Spleen (tissue), 11 donors: ENCODE results near the gene MGST2. TPM values are rescaled to one million over a fixed set of nuclear protein-coding genes. Genes with fewer than 3 reads are reported as not detected.

Experiments
- DNase-seq: peaks from one replicate; pipeline ENCODE4 v3.0.0-alpha.2; 2020
- H3K27ac ChIP-seq, 8 donors: fragments of 200-600 bp; sonication (generic) in 7 of 8; 1 replicate in 4 of 8; 2 replicates in 4 of 8; pipeline versions ENCODE4 v1.5.0 to v1.8.0; 2016 to 2021; ENCODE audit warnings: inconsistent platforms in 4 of 8, mild to moderate bottlenecking in 4 of 8, moderate library complexity in 1 of 8
- H3K27me3 ChIP-seq, 7 donors: fragments of 200-600 bp; sonication (generic) in 6 of 7; replicated peaks in 1 of 7; 1 replicate in 4 of 7; 2 replicates in 3 of 7; pipeline versions ENCODE4 v1.5.0 to v1.8.0; 2016 to 2021; ENCODE audit warnings: inconsistent platforms in 3 of 7, mild to moderate bottlenecking in 1 of 7
- H3K36me3 ChIP-seq, 6 donors: fragments of 200-600 bp; sonication (generic) in 5 of 6; 1 replicate in 4 of 6; 2 replicates in 2 of 6; pipeline versions ENCODE4 v1.5.0 to v1.8.0; 2016 to 2021; ENCODE audit warnings: inconsistent platforms in 2 of 6
- H3K4me1 ChIP-seq, 6 donors: fragments of 200-600 bp; sonication (generic) in 5 of 6; 1 replicate in 3 of 6; 2 replicates in 3 of 6; pipeline versions ENCODE4 v1.5.0 to v1.8.0; 2016 to 2021; ENCODE audit warnings: inconsistent platforms in 3 of 6
- H3K4me3 ChIP-seq, 8 donors: fragments of 200-600 bp; sonication (generic) in 7 of 8; 1 replicate in 4 of 8; 2 replicates in 4 of 8; pipeline versions ENCODE4 v1.5.0 to v1.8.0; 2016 to 2021; ENCODE audit warnings: inconsistent platforms in 4 of 8, mild to moderate bottlenecking in 4 of 8, moderate library complexity in 2 of 8
- H3K9me3 ChIP-seq, 8 donors: fragments of 200-600 bp; sonication (generic) in 7 of 8; 1 replicate in 4 of 8; 2 replicates in 4 of 8; pipeline versions ENCODE4 v1.5.0 to v1.8.0; 2016 to 2021; ENCODE audit warnings: inconsistent platforms in 4 of 8
- POLR2A ChIP-seq, 3 donors: fragments of 450-650 bp; IDR thresholded peaks; one replicate each; pipeline ENCODE4 v1.5.1; 2017; ENCODE audit warnings: antibody characterized with exemption in 3 of 3, mild to moderate bottlenecking in 1 of 3
- POLR2AphosphoS5 ChIP-seq, 3 donors: sonication (generic); formaldehyde crosslinking; IDR thresholded peaks; one replicate each; pipeline ENCODE4 v1.5.1; 2017; ENCODE audit warnings: antibody characterized with exemption in 3 of 3
- WGBS, 5 donors: extraction: QIAGEN DNeasy Blood & Tissue Kit in 3 of 5; methylation state at CpG; one replicate each; pipeline versions ENCODE4 v1.1.5 to v1.1.7; 2013 to 2018; 5-methylcytosine and 5-hydroxymethylcytosine counted together
- intact Hi-C: fragments of 100-400 bp; cut with DNase I; formaldehyde crosslinking; loops from one replicate; pipeline ENCODE4 v1.15.0; 2023; ENCODE audit warnings: low total_unique reads
- polyA plus RNA-seq, 3 donors: library from polyadenylated mRNA; stranded (reverse); fragments of 200-250 nt; gene quantifications; one replicate each; pipeline ENCODE4 v1.2.1, GENCODE V29; 2013
- total RNA-seq, 7 donors: library from RNA; depleted of rRNA in 3 of 7; stranded (reverse); fragments of >200 nt in 3 of 7; fragmentation: NEBNext Ultra II Directional in 4 of 7; extraction: Animal tissue kit (Norgen Biotek cat#: 25700) in 4 of 7; gene quantifications; one replicate each; pipeline versions ENCODE4 v1.1.0 to v1.2.1, GENCODE V29; 2016 to 2021
- TF ChIP-seq, protein P1 (sequence below), 11 experiments: fragments of 200-600 bp in 7 of 11; fragments of 450-650 bp in 4 of 11; sonication (generic) in 4 of 11; IDR thresholded peaks in 8 of 11; conservative IDR thresholded peaks in 3 of 11; 1 replicate in 7 of 11; 2 replicates in 4 of 11; pipeline versions ENCODE4 v1.4.0 to v1.8.0; 2016 to 2021; ENCODE audit warnings: antibody characterized with exemption in 11 of 11, inconsistent platforms in 4 of 11, mild to moderate bottlenecking in 1 of 11
- donor health status: healthy with polysubstance abuse.
- donor health status: DM: no; HTN: no; CAD: no; lungs with moderate emphysema.
- donor health status: DM: no; HTN: no; CAD: no.
- donor health status: Bipolar disorder and iron deficiency.
- donor health status: healthy.
- donor health status: DM: no; HTN: no; CAD: no.
- donor health status: DM: yes; HTN: yes; CAD: no.

Gene MGST2
- total and polyA plus RNA-seq, 10 donors: 26.9 to 114 (median 59.6) TPM

- H3K4me3 ChIP-seq: no peak overlapping the region
- H3K27ac ChIP-seq: no peak overlapping the region
- no peak for TF ChIP-seq POLR2AphosphoS5 (IDR thresholded peaks at IDR 0.05)
- 78 to 92% (median 83%) methylated on average over 4 of the region's 4 CpGs for WGBS, 5 donors
- no peaks in the 10 kb centered on the region for H3K27me3 ChIP-seq
- H3K36me3 ChIP-seq: no peaks in the 10 kb centered on the region
- intact Hi-C loops: loop anchor here (10.0 kb wide), 1 partner anchor 620 kb away; no protein-coding TSS in a partner anchor
- peaks cover 6 to 29% (median 19%) of the 10 kb centered on the region in 6 donors for H3K4me1 ChIP-seq
- H3K9me3 ChIP-seq: no peaks in the 10 kb centered on the region
- no peak for DNase-seq
These were observed 11.1 kb upstream of the MGST2 start for GRCh38 chr4:139654516-139654915.

DNA sequence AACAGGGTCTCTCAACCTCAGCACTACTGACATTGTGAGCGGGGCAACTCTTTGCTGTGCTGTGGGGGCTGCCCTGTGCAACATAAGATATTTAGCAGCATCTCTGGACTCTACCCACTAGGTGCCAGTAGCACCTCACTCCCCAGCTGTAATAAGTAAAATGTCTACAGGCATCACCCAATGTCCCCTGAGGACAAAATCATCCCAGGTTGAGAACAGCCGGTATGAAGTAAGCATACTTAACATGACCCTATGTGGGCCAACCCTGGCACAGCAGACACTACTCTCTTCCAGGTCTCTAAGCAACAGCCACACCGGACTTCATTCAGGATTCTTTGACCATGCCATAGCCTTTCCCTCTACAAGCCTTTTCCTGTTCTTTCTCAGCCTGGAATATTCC lies 10.5 kb upstream of the MGST2 start:
- Histone ChIP-seq H3K36me3 (no peaks in the 10 kb centered on the region), H3K27ac (no peak overlapping the region), H3K27me3 (no peaks in the 10 kb centered on the region), H3K9me3 (no peaks in the 10 kb centered on the region), H3K4me3 (no peak overlapping the region), H3K4me1 (peaks cover 6 to 35% (median 21%) of the 10 kb centered on the region in 6 donors)
- TF ChIP-seq, protein P1, sequence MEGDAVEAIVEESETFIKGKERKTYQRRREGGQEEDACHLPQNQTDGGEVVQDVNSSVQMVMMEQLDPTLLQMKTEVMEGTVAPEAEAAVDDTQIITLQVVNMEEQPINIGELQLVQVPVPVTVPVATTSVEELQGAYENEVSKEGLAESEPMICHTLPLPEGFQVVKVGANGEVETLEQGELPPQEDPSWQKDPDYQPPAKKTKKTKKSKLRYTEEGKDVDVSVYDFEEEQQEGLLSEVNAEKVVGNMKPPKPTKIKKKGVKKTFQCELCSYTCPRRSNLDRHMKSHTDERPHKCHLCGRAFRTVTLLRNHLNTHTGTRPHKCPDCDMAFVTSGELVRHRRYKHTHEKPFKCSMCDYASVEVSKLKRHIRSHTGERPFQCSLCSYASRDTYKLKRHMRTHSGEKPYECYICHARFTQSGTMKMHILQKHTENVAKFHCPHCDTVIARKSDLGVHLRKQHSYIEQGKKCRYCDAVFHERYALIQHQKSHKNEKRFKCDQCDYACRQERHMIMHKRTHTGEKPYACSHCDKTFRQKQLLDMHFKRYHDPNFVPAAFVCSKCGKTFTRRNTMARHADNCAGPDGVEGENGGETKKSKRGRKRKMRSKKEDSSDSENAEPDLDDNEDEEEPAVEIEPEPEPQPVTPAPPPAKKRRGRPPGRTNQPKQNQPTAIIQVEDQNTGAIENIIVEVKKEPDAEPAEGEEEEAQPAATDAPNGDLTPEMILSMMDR (IDR thresholded peaks at IDR 0.05 in 8 of 11, conservative IDR thresholded peaks at IDR 0.05 in 3 of 11): peak in 4 of 11 experiments; percentile 21 to 30 (median 24)
- no peak for TF ChIP-seq POLR2AphosphoS5 (IDR thresholded peaks at IDR 0.05)
- DNase-seq: no peak
- intact Hi-C loops: loop anchor here (10.0 kb wide), 1 partner anchor 620 kb away; no protein-coding TSS in a partner anchor
- WGBS, 5 donors: 54 to 80% (median 68%) methylated on average over 3 of the region's 3 CpGs

DNA sequence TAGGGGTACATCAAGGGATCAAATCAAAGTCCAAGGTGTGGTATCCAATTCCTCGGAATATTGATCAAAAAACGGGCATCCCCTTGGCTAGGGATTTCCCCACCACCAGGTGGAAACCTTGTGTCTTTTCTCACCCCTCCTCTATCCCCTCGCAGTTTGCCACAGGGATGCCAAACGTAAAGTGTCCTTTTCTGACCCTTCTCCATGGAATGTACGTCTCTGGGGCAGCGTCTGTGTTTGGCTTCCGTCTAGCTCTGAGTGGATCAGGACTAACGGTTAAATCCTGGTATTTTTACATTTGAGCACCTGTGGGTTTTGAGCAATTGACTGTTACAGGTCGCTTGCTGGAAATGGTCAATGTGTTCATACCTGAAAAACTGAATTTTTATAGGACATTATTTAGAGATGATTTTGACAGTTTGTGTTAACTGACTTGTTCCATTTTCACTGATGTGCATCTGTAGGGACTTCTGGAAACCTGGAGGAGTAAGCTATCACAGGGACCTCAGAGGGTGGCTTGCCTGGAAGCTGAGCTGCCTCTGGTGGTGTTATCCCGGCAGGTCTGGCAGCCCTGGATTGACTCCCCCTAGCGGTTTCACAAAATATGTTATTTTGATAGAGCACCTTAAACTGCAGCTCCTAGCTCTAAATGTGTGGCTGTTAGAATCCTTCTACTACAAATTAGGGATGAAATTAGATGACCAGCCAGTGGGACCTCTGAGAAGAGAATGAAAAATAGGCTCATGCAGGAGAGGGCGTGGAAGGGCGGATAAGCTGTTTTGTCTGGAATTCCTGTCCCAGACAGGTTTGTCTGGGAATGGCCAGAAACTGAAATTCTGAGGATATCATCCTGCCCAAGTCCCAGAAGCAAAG lies 8.8 kb upstream of the MGST2 start:
- 43 to 54% (median 47%) methylated on average over 13 of the region's 13 CpGs for WGBS, 5 donors
- Histone ChIP-seq H3K9me3 (no peaks in the 10 kb centered on the region), H3K27ac (peak overlapping the region in 5 of 8 donors; percentile 54 to 84 (median 69)), H3K4me1 (peaks cover 7 to 44% (median 24%) of the 10 kb centered on the region in 6 donors), H3K36me3 (no peaks in the 10 kb centered on the region), H3K27me3 (no peaks in the 10 kb centered on the region), H3K4me3 (no peak overlapping the region)
- DNase-seq: no peak
- TF ChIP-seq, protein P1 (IDR thresholded peaks at IDR 0.05 in 8 of 11, conservative IDR thresholded peaks at IDR 0.05 in 3 of 11): peak in 10 of 11 experiments; percentile 14 to 81 (median 68)
- no peak for TF ChIP-seq POLR2A (IDR thresholded peaks at IDR 0.05)
- TF ChIP-seq POLR2AphosphoS5 (IDR thresholded peaks at IDR 0.05): no peak
- intact Hi-C loops: loop anchor here (10.0 kb wide), 1 partner anchor 622 kb away; no protein-coding TSS in a partner anchor

- 75 to 93% (median 86%) methylated on average over 4 of the region's 4 CpGs for WGBS, 5 donors
- Histone ChIP-seq H3K9me3 (no peaks in the 10 kb centered on the region), H3K4me3 (no peak overlapping the region), H3K36me3 (no peaks in the 10 kb centered on the region), H3K27me3 (no peaks in the 10 kb centered on the region), H3K27ac (peak overlapping the region in 6 of 8 donors; percentile 31 to 84 (median 67)), H3K4me1 (peaks cover 7 to 44% (median 24%) of the 10 kb centered on the region in 6 donors)
- intact Hi-C loops: loop anchor here (10.0 kb wide), 1 partner anchor 623 kb away; no protein-coding TSS in a partner anchor
- TF ChIP-seq POLR2AphosphoS5 (IDR thresholded peaks at IDR 0.05) (no peak), POLR2A (IDR thresholded peaks at IDR 0.05) (no peak)
- TF ChIP-seq, protein P1 (IDR thresholded peaks at IDR 0.05 in 8 of 11, conservative IDR thresholded peaks at IDR 0.05 in 3 of 11): no peak
- DNase-seq: no peak
These were observed 7.4 kb upstream of the MGST2 start for GRCh38 chr4:139658185-139658584.
